Glomerular visceral epithelial cell (primary cell): ENCODE data around the gene CXCR5.

Experiments used
- DNase-seq: peaks from one replicate; pipeline ENCODE4 v3.0.0-alpha.2; 2016; ENCODE audit errors: extremely low spot score

Gene CXCR5

DNA sequence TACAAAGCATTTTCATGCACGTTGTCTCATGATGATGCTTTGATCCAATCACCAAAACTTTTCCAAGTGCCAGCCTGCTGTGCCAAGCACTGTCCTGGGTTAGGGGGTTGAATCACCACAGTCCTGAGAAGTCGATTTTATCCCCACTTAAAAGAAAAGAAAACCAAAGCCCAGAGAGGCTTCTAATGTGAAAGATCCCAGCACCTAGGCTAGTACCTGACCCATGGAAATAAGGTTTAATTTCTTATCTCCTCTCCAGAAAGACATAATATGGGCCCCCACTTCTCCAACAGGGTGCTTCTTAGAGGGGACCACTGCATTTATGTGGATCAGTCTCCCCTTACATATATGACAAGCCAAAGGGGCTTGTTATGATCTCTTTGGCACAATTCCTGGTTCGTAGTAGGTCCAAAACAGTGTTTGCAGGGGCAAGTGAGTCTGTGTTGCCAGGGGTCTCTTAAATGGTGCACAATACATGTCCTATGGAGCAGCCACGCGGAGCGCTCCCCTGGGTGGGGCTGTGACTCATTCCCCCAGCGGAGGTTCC lies 43.9 kb downstream of the CXCR5 start:
- DNase-seq, result no peak

DNA sequence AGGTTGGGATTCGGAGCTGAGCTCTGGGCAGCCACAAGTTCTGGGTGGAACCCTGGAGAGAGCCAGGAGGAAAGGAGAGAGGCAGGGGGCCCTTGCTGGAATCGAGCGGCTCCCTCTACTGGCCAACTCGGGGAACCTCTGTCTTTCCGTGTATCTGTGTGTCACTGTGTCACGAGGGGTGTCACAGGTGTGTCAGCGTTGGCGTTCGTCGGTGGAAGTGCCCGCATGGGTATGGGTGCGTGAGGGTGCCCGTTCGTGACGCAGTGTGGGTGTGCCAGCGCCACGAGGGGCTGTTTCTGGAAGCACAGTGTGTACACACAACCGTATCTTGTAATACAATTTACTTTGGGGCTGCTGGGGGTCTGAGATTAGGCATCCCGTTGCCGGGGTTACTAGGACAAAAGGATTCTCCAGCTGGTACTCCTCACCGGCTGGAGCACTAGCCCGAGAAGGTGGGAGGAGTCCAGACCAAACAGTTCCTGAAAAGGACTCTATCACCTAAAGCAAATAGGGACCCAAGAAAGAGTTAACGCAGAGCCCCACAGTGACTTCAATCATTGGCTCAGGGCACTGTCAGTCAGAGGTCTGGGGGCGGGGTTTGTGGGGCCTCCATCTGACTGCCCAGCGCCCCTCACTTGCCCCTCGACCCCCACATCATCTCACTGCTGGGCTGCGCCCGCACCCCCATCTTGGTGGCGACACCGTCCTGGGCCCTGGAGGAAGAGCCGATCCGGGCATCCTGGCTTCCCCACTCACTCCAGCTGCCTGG lies 44.6 kb downstream of the CXCR5 start:
- DNase-seq, result peak; percentile 94

DNA sequence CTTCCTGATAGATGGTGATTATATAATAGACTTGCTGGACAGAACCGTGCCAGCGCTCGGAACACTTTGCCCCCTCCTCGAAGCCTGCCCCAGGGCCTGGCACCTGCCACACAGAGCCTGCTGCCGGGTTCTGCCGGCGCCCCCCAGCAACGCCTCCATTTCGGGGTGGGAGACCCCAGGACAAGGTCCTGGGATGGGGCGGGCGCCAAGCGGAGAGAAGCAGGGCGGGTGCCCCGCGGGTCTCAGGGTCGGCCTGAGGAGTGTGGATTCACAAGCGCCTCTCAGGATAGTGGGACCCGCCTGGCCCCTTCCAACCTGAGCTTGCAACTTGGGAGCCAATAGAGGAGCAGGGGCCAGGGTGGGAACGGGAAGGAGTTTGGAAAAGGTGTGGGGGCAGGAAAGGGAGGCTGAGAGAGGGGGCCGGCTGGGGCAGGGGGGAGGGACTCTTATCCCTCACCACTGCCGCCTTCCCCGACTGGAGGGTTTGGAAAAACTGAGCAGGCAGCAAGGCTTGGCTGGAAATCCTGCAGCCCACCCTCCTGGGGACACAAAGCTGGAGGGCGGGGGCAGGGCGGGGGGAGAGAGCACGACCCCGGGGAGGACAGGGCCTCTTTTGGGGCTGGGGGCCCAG lies 45.3 kb downstream of the CXCR5 start:
- peak; percentile 54 for DNase-seq

DNA sequence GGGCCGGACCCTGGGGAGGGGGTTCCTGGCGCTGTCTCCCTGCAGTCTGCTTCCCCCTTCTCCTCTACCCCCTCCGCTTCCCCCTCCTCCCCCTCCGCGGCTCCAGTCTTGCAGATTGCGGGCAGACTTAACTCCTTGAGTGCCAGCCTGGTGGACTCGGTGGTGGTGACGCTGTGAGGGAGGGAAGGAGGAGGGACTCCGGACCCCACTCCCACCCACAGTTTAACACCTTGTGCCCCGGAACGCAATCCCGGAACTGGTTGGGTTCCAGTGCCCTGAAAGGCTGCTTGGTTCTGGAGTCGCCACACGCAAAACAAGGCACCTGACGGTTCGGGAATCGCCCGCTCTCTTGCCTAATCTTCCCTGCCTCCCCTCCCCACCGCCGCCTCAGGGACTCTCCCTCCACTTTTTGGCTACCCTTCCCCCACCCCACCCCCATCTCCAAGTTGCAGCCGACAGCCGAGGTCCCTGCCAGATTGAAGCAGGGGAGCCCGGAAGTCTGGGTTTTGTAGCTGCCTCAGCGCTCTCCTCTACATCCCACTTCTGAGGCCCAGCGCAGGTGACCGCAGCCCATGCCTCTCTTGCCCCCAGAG lies 45.9 kb downstream of the CXCR5 start:
- DNase-seq, result peak; percentile 84

DNA sequence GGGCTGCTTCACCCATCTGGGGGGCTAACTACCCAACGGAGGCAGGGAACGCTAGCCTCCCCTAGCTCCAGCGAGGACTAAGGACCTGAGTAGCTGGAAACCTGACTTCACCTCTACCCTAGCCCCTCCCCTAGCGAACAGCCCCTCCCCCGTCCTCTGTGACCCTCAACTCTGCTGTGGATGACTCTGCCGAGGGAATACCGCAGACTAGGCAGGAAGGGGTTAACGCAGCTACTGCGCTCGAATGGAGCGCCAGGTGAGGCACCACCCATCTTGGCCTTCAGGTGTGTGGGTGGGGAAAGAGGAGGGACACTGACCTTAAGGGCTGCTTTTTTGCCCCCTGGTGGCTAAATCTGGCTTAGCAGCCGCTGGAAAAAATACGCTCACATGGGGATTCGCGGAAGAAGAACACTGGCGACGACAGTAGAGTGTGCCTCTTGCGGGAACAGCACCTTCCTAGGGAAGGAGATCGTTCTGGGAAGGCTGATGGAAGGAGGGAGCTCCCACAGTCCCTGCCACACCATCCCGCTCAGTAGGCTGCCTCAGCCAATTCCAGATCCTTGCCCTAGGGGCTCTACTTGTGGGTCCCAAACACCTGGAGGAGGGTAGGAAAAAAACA lies 46.5 kb downstream of the CXCR5 start:
- DNase-seq, result peak; percentile 82

DNA sequence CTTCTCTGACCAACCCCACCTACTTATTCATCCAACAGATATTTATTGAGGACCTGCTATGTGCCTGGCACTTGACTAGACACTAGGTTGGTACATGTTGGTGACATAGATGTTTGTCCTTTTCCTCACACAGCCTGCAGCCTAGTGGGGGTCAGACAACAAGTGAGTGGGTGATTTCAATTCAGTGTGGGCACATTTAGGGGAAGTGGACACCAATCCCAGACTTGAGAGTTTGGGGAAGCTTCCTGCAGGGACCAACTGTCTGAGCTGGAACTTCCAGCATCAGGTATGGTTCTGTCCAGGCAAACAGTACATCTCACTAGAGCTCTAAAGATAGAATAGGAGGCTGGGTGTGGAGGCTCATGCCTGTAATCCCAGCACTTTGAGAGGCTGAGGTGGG lies 47.9 kb downstream of the CXCR5 start:
- no peak for DNase-seq

DNA sequence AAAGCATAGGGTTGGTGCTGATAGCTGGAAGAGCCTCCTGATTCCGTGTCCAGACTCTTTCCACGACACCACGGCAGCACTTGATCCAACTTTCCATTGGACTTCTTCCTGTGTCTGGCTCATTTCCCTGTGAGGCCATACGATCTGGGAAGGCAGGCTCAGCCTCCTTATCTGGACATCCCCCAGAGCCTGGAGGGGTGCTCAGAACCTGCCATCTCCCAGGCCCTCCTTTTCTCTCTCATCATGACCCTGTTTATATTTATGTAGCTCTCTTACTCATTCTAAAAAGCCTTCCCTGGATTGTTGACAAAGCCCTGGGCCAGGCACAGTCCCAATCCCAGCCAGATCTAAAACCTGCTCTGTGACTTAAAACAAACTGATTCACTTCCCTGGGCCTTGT lies 49.8 kb downstream of the CXCR5 start:
- no peak for DNase-seq

DNA sequence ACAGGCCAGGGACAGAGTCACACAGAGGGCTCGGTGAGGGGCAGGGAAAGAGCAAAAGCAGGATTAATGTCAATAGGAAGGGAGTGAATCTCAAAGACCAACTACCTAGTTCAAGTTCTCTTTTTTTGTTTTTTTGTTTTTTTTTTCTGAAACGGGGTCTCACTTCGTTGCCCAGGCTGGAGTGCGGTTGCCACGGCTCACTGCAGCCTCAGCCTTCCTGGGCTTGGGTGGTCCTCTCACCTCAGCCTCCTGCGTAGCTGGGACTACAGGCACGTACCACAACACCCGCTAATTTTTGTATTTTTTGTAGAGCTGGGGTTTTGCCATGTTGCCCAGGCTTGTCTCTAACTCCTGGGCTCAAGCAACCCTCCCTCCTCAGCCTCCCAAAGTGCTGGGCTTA lies 51.7 kb downstream of the CXCR5 start:
- DNase-seq, result no peak

DNA sequence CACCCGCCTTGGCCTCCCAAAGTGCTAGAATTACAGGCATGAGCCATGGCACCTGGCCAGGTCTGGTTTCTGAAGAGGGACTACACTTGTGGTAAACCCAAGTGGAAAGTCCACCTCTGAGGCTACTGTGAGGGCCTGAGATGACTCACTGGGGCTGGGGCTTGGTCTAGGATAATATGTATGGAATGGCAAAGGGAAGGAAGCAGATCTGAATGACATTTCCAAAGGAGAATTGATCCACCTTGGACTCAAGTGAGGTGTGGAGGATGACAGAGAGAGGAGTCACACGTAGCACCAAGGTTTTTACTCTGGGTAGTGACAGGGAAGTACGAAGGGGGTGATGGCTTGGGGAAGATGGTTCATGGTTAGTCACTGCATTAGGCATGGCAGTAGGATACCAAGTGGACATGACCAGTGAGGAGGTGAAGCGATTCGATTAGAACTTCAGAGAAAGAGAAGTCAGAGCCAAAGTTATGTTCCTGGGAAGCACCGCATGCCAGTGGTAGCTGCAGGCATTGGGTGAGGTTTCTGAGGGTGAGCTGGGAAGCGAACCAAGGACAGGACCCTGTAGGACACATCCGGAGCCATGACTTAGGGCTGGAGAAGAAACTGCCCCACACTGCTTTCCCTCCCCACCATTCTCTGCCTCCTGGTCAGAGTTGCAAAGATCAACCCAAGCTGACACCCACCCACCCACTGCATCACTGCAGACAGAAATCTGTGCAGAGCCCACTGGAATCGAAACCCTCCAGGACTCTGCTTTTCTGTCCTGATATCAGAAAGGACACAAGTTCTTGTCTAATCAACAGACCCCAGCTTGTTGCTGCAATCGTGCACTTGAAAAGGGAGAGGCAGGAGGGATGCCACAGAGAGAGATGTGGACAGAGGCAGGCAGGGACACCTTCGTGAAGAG lies 55.1 kb downstream of the CXCR5 start:
- peak; percentile 97 for DNase-seq

DNA sequence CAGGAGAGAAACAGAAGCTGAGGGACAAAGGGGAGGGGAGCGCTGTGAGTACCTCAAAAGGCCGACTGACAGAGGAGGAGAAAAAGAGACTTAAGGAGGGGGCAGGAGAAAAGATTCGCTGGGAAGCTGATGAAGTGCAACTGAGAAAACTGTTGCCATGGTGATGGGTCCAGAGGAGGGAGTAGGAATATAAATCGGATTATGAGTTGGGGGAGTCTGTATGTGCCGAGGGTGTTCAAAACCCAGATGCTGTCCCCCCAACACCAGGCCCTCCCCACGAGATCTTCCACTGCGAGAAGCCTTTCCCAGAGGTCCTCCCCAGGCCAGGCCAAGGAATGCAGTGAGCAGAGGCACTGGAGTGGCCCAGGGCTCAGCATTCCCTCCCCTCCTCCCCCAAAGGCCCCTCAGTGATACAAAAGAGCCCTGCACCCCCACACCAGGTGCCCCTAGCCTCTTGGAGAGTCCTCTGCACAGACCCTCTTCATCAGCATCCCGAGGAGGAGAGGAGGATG lies 55.8 kb downstream of the CXCR5 start:
- DNase-seq, result no peak

DNA sequence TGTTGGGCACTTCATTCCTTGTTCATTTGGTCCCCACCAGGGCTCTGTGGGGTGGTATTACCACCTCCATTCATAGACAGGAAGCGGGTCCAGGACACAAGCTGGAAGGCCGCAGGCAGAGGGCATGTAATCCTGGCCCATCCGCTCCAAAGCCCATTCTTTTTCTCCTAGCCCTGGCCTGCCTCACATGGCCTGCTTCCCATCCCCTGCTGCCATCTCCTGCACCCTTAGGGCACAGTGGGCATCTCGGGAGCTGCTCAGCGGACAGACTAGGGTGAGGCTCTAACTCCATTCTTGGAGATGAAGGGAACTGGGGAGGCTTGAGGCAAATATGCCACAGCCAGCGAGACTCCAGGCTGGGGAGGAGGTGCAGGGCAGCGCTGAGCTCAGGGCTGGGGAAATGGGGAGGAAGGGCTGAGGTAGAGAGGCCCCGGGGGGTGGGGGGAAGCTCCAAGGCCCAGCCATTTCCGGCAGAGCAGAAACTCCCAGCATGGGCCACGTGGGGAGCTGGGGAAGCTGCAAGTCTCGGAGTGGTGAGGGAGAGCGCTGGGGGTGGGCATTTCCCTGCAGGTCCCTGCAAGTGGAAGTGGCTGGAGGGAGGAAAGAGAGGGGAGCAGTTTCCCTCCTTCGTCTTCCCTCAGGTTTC lies 56.4 kb downstream of the CXCR5 start:
- peak; percentile 52 for DNase-seq

DNA sequence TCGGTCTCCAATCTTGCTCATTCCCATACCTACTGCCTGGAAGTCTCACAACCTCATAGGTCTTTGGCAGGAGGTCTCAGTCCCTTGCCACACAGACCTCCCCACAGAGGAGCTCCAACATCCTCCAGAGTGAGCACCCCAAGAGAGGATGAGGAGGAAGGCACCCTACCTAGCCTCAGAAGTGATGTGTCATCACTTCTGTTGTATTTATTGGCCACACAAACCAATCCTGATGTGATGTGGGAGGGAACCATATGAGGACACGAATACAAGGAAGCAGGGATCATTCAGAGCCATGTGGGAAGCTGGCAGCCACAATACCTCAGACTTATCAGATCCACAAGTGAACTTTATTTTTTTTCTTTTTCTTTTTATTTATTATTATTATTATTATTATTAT lies 63.4 kb downstream of the CXCR5 start:
- DNase-seq, result no peak
